Esophagus muscularis mucosa (tissue), 4 donors: ENCODE results near the gene TPSAB1. TPM values are rescaled to one million over a fixed set of nuclear protein-coding genes. Genes with fewer than 3 reads are reported as not detected.

ENCODE experiments used
- DNase-seq: peaks from one replicate; pipeline ENCODE4 v3.0.0-alpha.2; 2017; ENCODE audit errors: extremely low spot score
- H3K27ac ChIP-seq, 4 donors: fragments of 200-600 bp; sonication (generic); replicated peaks in 1 of 4; 1 replicate in 3 of 4; 2 replicates in 1 of 4; pipeline ENCODE4 v1.5.1; 2016 to 2019; ENCODE audit warnings: mild to moderate bottlenecking in 1 of 4
- H3K27me3 ChIP-seq, 4 donors: fragments of 200-600 bp; sonication (generic); one replicate each; pipeline versions ENCODE4 v1.5.1 to v1.6.0; 2016 to 2019
- H3K36me3 ChIP-seq, 4 donors: fragments of 200-600 bp; sonication (generic); one replicate each; pipeline ENCODE4 v1.5.1; 2016 to 2019
- H3K4me1 ChIP-seq, 4 donors: fragments of 200-600 bp; sonication (generic); one replicate each; pipeline ENCODE4 v1.5.1; 2016 to 2019
- H3K4me3 ChIP-seq, 4 donors: fragments of 200-600 bp; sonication (generic); 1 replicate in 2 of 4; 2 replicates in 2 of 4; pipeline ENCODE4 v1.5.1; 2016 to 2019; ENCODE audit warnings: mild to moderate bottlenecking in 4 of 4, moderate library complexity in 1 of 4
- H3K9me3 ChIP-seq, 4 donors: fragments of 200-600 bp; sonication (generic); 1 replicate in 3 of 4; 2 replicates in 1 of 4; pipeline ENCODE4 v1.5.1; 2016 to 2019
- EP300 ChIP-seq: sonication (generic); formaldehyde crosslinking; IDR thresholded peaks from one replicate; pipeline ENCODE4 v1.6.1; 2017; ENCODE audit warnings: antibody characterized with exemption
- POLR2A ChIP-seq: fragments of 450-650 bp; IDR thresholded peaks from one replicate; pipeline ENCODE4 v1.6.1; 2017; ENCODE audit warnings: antibody characterized with exemption, moderate library complexity, mild to moderate bottlenecking, low read depth
- POLR2AphosphoS5 ChIP-seq, 2 donors: sonication (generic); formaldehyde crosslinking; IDR thresholded peaks; one replicate each; pipeline ENCODE4 v1.6.1; 2017; ENCODE audit warnings: antibody characterized with exemption in 2 of 2
- WGBS: methylation state at CpG from one replicate; pipeline ENCODE4 v1.1.5; 2018; 5-methylcytosine and 5-hydroxymethylcytosine counted together
- intact Hi-C: fragments of 100-400 bp; cut with DNase I; formaldehyde crosslinking; loops from one replicate; pipeline ENCODE4 v1.15.1; 2023
- total RNA-seq, 4 donors: library from RNA; depleted of rRNA; stranded (reverse); fragments of >200 nt; gene quantifications; one replicate each; pipeline versions ENCODE4 v1.1.0 to v1.2.1, GENCODE V29; 2016
- TF ChIP-seq, protein P1 (sequence below), 3 experiments: fragments of 200-600 bp in 2 of 3; fragments of 450-650 bp in 1 of 3; sonication (generic) in 2 of 3; IDR thresholded peaks; one replicate each; pipeline ENCODE4 v1.5.1; 2017 to 2019; ENCODE audit warnings: antibody characterized with exemption in 3 of 3, mild to moderate bottlenecking in 2 of 3, moderate library complexity in 1 of 3

TPSAB1 gene
- total RNA-seq, 4 donors from 2014 or later = 15.6 to 237 (median 126) TPM

DNA sequence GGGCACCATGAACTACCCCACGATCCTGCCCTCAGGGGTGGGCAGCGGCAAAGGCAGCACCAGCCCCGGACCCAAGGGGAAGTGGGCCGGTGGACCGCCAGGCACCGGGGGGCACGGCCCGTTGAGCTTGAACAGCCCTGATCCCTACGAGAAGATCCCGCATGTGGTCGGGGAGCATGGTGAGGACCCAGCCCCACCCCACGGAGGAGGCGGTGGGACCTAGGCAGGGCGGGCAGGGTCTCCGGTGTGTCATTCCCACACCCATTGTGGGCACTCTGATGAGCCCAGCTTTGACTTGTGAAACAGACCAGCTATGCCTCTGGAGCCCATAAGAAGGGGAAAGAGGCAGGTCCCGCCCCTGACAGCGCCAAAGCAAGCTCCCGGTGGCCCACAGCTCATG, 38.2 kb upstream of the TPSAB1 start:
- no peak for DNase-seq
- Histone ChIP-seq H3K4me3 (no peak overlapping the region), H3K27ac (peak overlapping the region in 1 of 4 donors; percentile 10), H3K27me3 (no peaks in the 10 kb centered on the region), H3K36me3 (peaks cover 0 to 88% (median 71%) of the 10 kb centered on the region in 4 donors), H3K9me3 (no peaks in the 10 kb centered on the region), H3K4me1 (peaks cover 0 to 6% (median under 1%) of the 10 kb centered on the region in 4 donors)
- TF ChIP-seq, protein P1, sequence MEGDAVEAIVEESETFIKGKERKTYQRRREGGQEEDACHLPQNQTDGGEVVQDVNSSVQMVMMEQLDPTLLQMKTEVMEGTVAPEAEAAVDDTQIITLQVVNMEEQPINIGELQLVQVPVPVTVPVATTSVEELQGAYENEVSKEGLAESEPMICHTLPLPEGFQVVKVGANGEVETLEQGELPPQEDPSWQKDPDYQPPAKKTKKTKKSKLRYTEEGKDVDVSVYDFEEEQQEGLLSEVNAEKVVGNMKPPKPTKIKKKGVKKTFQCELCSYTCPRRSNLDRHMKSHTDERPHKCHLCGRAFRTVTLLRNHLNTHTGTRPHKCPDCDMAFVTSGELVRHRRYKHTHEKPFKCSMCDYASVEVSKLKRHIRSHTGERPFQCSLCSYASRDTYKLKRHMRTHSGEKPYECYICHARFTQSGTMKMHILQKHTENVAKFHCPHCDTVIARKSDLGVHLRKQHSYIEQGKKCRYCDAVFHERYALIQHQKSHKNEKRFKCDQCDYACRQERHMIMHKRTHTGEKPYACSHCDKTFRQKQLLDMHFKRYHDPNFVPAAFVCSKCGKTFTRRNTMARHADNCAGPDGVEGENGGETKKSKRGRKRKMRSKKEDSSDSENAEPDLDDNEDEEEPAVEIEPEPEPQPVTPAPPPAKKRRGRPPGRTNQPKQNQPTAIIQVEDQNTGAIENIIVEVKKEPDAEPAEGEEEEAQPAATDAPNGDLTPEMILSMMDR (IDR thresholded peaks at IDR 0.05) = no peak
- no peak for TF ChIP-seq EP300
- no peak for TF ChIP-seq POLR2A
- no peak for TF ChIP-seq POLR2AphosphoS5 (IDR thresholded peaks at IDR 0.05)
- intact Hi-C loops = no loop called here
- WGBS = 93% methylated on average over 10 of the region's 18 CpGs

DNA sequence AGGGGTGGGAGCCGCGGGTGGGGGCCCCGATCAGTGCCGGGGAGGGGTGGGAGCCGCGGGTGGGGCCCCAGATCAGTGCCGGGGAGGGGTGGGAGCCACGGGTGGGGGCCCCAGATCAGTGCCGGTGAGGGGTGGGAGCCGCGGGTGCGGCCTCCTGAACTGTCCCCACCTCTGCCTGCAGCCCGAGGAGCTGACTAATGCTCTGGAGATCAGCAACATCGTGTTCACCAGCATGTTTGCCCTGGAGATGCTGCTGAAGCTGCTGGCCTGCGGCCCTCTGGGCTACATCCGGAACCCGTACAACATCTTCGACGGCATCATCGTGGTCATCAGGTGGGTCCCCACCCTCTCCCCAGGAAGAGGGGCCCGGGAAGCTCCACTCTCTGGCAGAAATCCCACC, 35.6 kb upstream of the TPSAB1 start:
- Histone ChIP-seq H3K9me3 (no peaks in the 10 kb centered on the region), H3K27me3 (no peaks in the 10 kb centered on the region), H3K27ac (peak overlapping the region in 1 of 4 donors; percentile 33), H3K4me3 (no peak overlapping the region), H3K36me3 (peaks cover 0 to 100% (median 91%) of the 10 kb centered on the region in 4 donors), H3K4me1 (no peaks in the 10 kb centered on the region)
- TF ChIP-seq POLR2A (no peak), POLR2AphosphoS5 (IDR thresholded peaks at IDR 0.05) (no peak), EP300 (no peak)
- TF ChIP-seq, protein P1 (IDR thresholded peaks at IDR 0.05) = no peak
- 78% methylated on average over 9 of the region's 21 CpGs for WGBS
- no peak for DNase-seq
- intact Hi-C loops = no loop called here

DNA sequence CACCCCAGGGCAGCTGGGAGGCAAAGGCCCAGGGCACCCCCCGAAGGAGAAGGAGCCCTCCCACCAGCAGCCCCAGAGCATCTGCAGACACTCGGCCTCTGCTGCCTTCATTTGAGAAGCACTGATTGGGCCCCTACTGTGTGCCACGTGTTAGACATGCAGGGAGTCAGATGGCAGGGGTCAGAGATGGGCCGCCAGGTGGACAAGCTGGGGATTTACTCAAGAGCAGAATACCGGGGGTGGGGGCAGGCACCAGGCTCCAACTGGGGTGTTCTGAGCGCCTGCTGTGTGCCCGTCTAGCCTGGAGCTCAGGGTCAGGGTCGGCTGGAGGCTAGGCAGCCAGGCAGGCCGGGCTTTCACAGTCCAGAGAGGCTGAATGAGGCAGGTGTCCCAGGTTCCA, 34.2 kb upstream of the TPSAB1 start:
- TF ChIP-seq POLR2A (no peak), EP300 (no peak)
- 70% methylated on average over 4 of the region's 9 CpGs for WGBS
- no peaks in the 10 kb centered on the region for H3K27me3 ChIP-seq
- no peak for DNase-seq
- no peak overlapping the region for H3K27ac ChIP-seq
- H3K36me3 ChIP-seq = peaks cover 0 to 100% (median 91%) of the 10 kb centered on the region in 4 donors
- H3K4me3 ChIP-seq = no peak overlapping the region
- no peaks in the 10 kb centered on the region for H3K9me3 ChIP-seq
- intact Hi-C loops = no loop called here
- no peaks in the 10 kb centered on the region for H3K4me1 ChIP-seq

DNA sequence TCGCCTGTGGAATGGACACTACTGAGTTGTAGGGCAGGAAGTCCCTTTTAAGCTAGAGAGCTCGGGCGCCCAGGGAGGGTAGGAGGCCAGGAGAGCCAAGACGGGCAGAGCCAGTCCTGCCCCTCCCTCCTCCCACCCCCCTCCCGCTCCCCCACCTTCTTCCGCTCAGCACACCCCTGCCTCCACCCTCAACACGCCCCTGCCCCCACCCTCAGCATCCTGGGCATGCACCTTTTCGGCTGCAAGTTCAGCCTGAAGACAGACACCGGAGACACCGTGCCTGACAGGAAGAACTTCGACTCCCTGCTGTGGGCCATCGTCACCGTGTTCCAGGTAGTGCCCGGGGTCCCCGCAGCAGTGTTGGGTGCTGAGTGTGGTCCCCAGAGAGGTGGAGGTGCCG, 33.7 kb upstream of the TPSAB1 start:
- no peak for DNase-seq
- intact Hi-C loops = no loop called here
- Histone ChIP-seq H3K36me3 (peaks cover 0 to 100% (median 91%) of the 10 kb centered on the region in 4 donors), H3K27me3 (no peaks in the 10 kb centered on the region), H3K4me3 (no peak overlapping the region), H3K27ac (no peak overlapping the region), H3K9me3 (no peaks in the 10 kb centered on the region), H3K4me1 (no peaks in the 10 kb centered on the region)
- no CpG with 5 or more reads among the region's 16 CpGs for WGBS
- TF ChIP-seq POLR2A = no peak
- no peak for TF ChIP-seq EP300
- TF ChIP-seq, protein P1 (IDR thresholded peaks at IDR 0.05) = no peak
- TF ChIP-seq POLR2AphosphoS5 (IDR thresholded peaks at IDR 0.05) = no peak

DNA sequence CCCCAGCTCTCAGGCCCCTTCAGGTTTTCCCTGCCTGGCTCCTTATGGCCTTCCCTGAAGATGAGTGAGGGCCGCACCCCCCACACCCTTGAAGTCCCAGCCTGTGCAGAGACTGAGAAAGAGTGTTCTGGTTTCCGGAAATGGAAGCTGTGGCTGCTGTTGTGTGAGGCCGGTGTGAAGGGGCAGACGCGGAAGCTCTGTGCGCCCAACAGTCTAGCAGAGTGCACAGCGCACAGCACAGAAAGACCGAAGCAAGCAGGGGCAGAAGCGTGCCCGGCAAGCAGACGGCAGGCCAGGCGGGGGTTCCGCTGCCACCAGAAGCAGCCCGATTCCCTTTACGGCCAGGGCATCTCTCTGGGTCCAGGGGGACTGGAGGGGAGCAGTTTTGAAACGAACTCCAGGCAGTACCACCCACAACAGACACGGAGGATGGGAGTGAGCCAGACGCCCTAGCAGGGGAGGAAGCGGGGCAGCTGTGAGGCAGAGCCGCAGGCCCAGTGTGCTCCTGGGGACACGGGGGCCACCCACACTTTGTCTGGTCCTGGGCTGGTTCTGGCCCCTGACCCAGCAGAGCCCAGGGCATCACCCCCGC, 32.2 kb upstream of the TPSAB1 start:
- peaks cover 3 to 100% (median 91%) of the 10 kb centered on the region in 4 donors for H3K36me3 ChIP-seq
- intact Hi-C loops = no loop called here
- no peaks in the 10 kb centered on the region for H3K4me1 ChIP-seq
- H3K27ac ChIP-seq = no peak overlapping the region
- 80% methylated on average over 2 of the region's 22 CpGs for WGBS
- no peaks in the 10 kb centered on the region for H3K9me3 ChIP-seq
- TF ChIP-seq POLR2AphosphoS5 (IDR thresholded peaks at IDR 0.05) = no peak
- TF ChIP-seq, protein P1 (IDR thresholded peaks at IDR 0.05) = no peak
- no peak for TF ChIP-seq EP300
- no peak for TF ChIP-seq POLR2A
- no peaks in the 10 kb centered on the region for H3K27me3 ChIP-seq
- DNase-seq = no peak
- H3K4me3 ChIP-seq = no peak overlapping the region
